ENCODE data around the gene CD24. TPM values are rescaled to one million over a fixed set of nuclear protein-coding genes. Genes with fewer than 3 reads are reported as not detected.

The CD24 gene
- total RNA-seq, 2 experiments from 2014 or later: not detected

DNA sequence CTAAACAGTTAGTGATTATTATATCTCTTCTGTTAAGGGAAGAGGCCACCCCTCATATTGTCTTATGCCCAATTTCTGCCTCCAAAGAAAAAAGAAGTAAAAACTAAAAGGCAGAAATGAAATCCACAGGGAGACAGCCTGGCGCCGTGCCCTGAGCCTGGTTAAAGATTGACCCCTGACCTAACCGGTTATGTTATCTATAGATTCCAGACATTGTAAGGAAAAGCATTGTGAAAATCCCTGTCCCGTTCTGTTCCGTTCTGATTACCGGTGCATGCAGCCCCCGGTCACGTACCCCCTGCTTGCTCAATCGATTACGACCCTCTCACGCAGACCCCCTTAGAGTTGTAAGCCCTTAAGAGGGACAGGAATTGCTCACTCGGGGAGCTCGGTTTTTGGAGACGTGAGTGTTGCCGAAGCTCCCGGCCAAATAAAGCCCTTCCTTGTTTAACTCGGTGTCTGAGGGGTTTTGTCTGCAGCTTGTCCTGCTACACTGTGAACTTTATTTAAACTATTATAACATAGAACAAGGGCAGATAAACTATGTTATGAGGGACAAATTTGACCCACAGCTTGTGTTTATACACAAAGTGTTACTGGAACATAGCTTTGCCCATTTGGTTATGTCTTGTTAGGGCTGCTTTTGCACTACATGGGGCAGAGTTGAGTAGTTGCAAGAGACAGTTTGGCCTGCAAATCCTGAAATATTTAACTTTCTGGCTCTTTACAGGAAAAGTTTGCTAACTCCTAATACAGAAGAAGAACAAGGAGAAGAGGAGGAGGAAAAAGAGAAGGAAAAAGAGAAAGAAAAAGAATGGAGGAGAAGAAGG, 49.6 kb downstream of the CD24 start:
- ATAC-seq (no peak), DNase-seq (no peak)
- ChIA-PET POLR2A (no interaction called here), CTCF (interaction anchor here (0.9 kb wide), 1 partner anchor 55 kb away, joined by 3 read pairs; no protein-coding TSS in a partner anchor)
- H3K4me3 Mint-ChIP-seq: no peak overlapping the region
- H3K27me3 Mint-ChIP-seq (ENCODE audit: low read depth): peaks cover 25% of the 10 kb centered on the region
- H3K27ac Mint-ChIP-seq: no peak overlapping the region
- no peaks in the 10 kb centered on the region for H3K9me3 Mint-ChIP-seq (ENCODE audit: insufficient read depth)
- H3K4me1 Mint-ChIP-seq (ENCODE audit: low read depth): no peaks in the 10 kb centered on the region
- H3K36me3 Mint-ChIP-seq (ENCODE audit: low read depth): no peaks in the 10 kb centered on the region

DNA sequence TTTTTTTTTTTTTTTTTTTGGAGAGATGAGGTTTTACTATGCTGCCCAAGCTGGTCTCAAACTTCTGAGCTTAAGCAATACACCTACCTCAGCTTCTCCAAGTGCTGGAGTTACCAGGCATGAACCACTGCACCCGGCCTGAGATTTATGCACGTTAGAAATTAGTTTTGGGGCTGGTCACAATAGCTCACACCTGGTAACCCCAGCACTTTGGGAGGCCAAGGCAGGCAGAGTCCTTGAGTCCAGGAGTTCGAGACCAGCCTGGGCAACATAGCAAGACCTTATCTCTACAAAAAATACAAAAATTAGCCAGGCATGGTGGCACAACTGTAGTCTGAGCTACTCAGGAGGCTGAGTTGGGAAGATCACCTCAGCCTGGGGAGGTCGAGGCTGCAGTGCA, 51.9 kb downstream of the CD24 start:
- Mint-ChIP-seq H3K4me3 (no peak overlapping the region), H3K27me3 (ENCODE audit: low read depth) (peaks cover 22% of the 10 kb centered on the region), H3K4me1 (ENCODE audit: low read depth) (no peaks in the 10 kb centered on the region), H3K9me3 (ENCODE audit: insufficient read depth) (no peaks in the 10 kb centered on the region), H3K36me3 (ENCODE audit: low read depth) (no peaks in the 10 kb centered on the region), H3K27ac (no peak overlapping the region)
- DNase-seq: no peak
- no peak for ATAC-seq
- POLR2A ChIA-PET: no interaction called here
- CTCF ChIA-PET: no interaction called here

Other genes starting within 250 kb of the CD24 start
- gene MTRES1, start 53.5 kb upstream of the CD24 start, total RNA-seq: 10 to 100 TPM; 14.8 to 18.1 TPM
- 1 to 10 TPM; 3.6 to 3.8 TPM for gene BEND3, start 140.8 kb upstream of the CD24 start, total RNA-seq

Measured in activated CD8-positive, alpha-beta T cell treated with anti-CD3 and anti-CD28 coated beads, Interleukin-2, amount 10 ng/mL, durations not matched to agents 7 days and 5 days (primary cell).